HepG2 (cell line): ENCODE data around the gene HSPB9. TPM values are rescaled to one million over a fixed set of nuclear protein-coding genes. Genes with fewer than 3 reads are reported as not detected.

ENCODE experiments used
- ARHGAP35 ChIP-seq: sonication (generic); formaldehyde crosslinking; IDR thresholded peaks from 2 replicates; pipeline ENCODE4 v1.9.0; 2022; ENCODE audit warnings: mild to moderate bottlenecking, inconsistent platforms, moderate library complexity, missing genetic modification reagents, borderline replicate concordance
- ATF1 ChIP-seq: IDR thresholded peaks from 2 replicates; pipeline ENCODE4 v1.6.1; 2016; ENCODE audit warnings: mild to moderate bottlenecking, control low read depth
- DPF2 ChIP-seq: sonication (generic); formaldehyde crosslinking; IDR thresholded peaks from 2 replicates; pipeline ENCODE4 v1.4.0; 2020; ENCODE audit warnings: mild to moderate bottlenecking, low read depth, missing genetic modification reagents, borderline replicate concordance
- E2F5 ChIP-seq: sonication (generic); formaldehyde crosslinking; conservative IDR thresholded peaks from 2 replicates; pipeline ENCODE4 v1.4.0; 2020; ENCODE audit warnings: missing genetic modification reagents
- FOXP1 ChIP-seq, 2 experiments: fragments of 450-650 bp in 1 of 2; IDR thresholded peaks; 2 replicates each; pipeline ENCODE4 v1.6.1; 2017 to 2018; ENCODE audit warnings: antibody characterized with exemption in 1 of 2
- HHEX ChIP-seq: IDR thresholded peaks from 2 replicates; pipeline ENCODE4 v1.6.1; 2016; ENCODE audit warnings: control low read depth
- IKZF4 ChIP-seq: sonication (generic); formaldehyde crosslinking; IDR thresholded peaks from 2 replicates; pipeline ENCODE4 v1.5.1; 2020; ENCODE audit warnings: borderline replicate concordance, mild to moderate bottlenecking, low read depth, missing genetic modification reagents; ENCODE audit errors: not compliant biosample characterization
- JDP2 ChIP-seq: sonication (generic); formaldehyde crosslinking; IDR thresholded peaks from 2 replicates; pipeline ENCODE4 v1.8.1; 2022; ENCODE audit warnings: missing genetic modification reagents, borderline replicate concordance
- KIAA2018 ChIP-seq: sonication (generic); formaldehyde crosslinking; IDR thresholded peaks from 2 replicates; pipeline ENCODE4 v1.5.0; 2020; ENCODE audit warnings: mild to moderate bottlenecking, missing genetic modification reagents, borderline replicate concordance
- PBX2 ChIP-seq: IDR thresholded peaks from 2 replicates; pipeline ENCODE4 v1.6.1; 2016; ENCODE audit warnings: control low read depth
- STAG1 ChIP-seq: sonication (generic); formaldehyde crosslinking; IDR thresholded peaks from 2 replicates; pipeline ENCODE4 v1.4.0; 2020; ENCODE audit warnings: missing genetic modification reagents
- THYN1 ChIP-seq: sonication (generic); formaldehyde crosslinking; IDR thresholded peaks from 2 replicates; pipeline ENCODE4 v1.8.1; 2023; ENCODE audit warnings: low read depth, mild to moderate bottlenecking, moderate library complexity, missing genetic modification reagents, borderline replicate concordance
- ZFP62 ChIP-seq: sonication (generic); formaldehyde crosslinking; IDR thresholded peaks from 2 replicates; pipeline ENCODE4 v1.4.0; 2020; ENCODE audit warnings: missing genetic modification reagents
- ZNF597 ChIP-seq: sonication (generic); formaldehyde crosslinking; IDR thresholded peaks from 2 replicates; pipeline ENCODE4 v1.5.0; 2020; ENCODE audit warnings: missing genetic modification reagents
- ZNF614 ChIP-seq: IDR thresholded peaks from 2 replicates; pipeline ENCODE4 v1.6.1; 2018; ENCODE audit warnings: missing biosample characterization, missing genetic modification reagents, inconsistent platforms, borderline replicate concordance
- ZNF768 ChIP-seq: sonication (generic); formaldehyde crosslinking; IDR thresholded peaks from 2 replicates; pipeline ENCODE4 v1.4.0; 2020; ENCODE audit warnings: missing genetic modification reagents
- ZSCAN9 ChIP-seq: IDR thresholded peaks from 2 replicates; pipeline ENCODE4 v1.6.1; 2016; ENCODE audit warnings: borderline replicate concordance
- polyA plus RNA-seq, 8 experiments: library from polyadenylated mRNA; depleted of rRNA in 3 of 8; stranded (reverse) in 7 of 8; unstranded in 1 of 8; fragments of >200 nt; fragmentation: Illumina TruSeq in 4 of 8; extraction: Trizol in 4 of 8; gene quantifications; 2 replicates each; pipeline versions ENCODE4 v1.2.1 to v1.2.3, GENCODE V29; 2011 to 2016; ENCODE audit warnings: low read depth in 4 of 8, missing spikeins in 1 of 8, mixed read lengths in 1 of 8; ENCODE audit not compliant: insufficient read depth in 1 of 8
- total RNA-seq, 5 experiments: library from RNA; depleted of rRNA; stranded (reverse); fragments of >200 nt; fragmentation: Illumina TruSeq; extraction: Trizol; gene quantifications; 2 replicates each; pipeline ENCODE4 v1.2.3, GENCODE V29; 2016; ENCODE audit warnings: low read depth in 1 of 5

HSPB9 gene
- total and polyA plus RNA-seq, 2 of the 13 experiments (the other 11 are each of a cell fraction or from before 2014, with no cell fraction given) = 0.05 to 0.24 TPM

- no peak for TF ChIP-seq KIAA2018 (CRISPR knock-in tag)
- TF ChIP-seq DPF2 (CRISPR knock-in tag) = no peak
- TF ChIP-seq ATF1 (CRISPR knock-in tag) = no peak
- TF ChIP-seq ZNF597 (CRISPR knock-in tag) = no peak
- no peak for TF ChIP-seq ZSCAN9 (CRISPR knock-in tag)
- no peak for TF ChIP-seq STAG1
- no peak for TF ChIP-seq JDP2
- peak; percentile 72; the same call in 1 of the 2 replicates for TF ChIP-seq ARHGAP35
- peak; percentile 39; the same call in 1 of the 2 replicates for TF ChIP-seq ZNF768
- TF ChIP-seq IKZF4 (CRISPR knock-in tag) = no peak
- TF ChIP-seq E2F5 (CRISPR knock-in tag) = no peak
- TF ChIP-seq ZFP62 (CRISPR knock-in tag) = no peak
- peak; percentile 69; the same call in 1 of the 2 replicates for TF ChIP-seq HHEX
- TF ChIP-seq FOXP1 (IDR thresholded peaks at IDR 0.05) = peak; percentile 69
- TF ChIP-seq FOXP1 (CRISPR knock-in tag; IDR thresholded peaks at IDR 0.05) = peak; percentile 83
- no peak for TF ChIP-seq PBX2
- no peak; the same call in 1 of the 2 replicates for TF ChIP-seq ZNF614
- TF ChIP-seq THYN1 (CRISPR knock-in tag) = no peak
These were observed 34.6 kb upstream of the HSPB9 start (continued) for GRCh38 chr17:42087736-42088705.
